Measurements from ENCODE around the gene IL17REL. TPM values are rescaled to one million over a fixed set of nuclear protein-coding genes. Genes with fewer than 3 reads are reported as not detected.

Gene IL17REL
- total RNA-seq, 3 donors from 2014 or later = 0.09 to 0.43 TPM; not detected in 1

GRCh38 chr22:49956914-49957825, 55.4 kb downstream of the IL17REL start:
- intact Hi-C loops (cut with DNase I, micrococcal nuclease) = no loop called here
- no peaks in the 10 kb centered on the region for H3K9me3 ChIP-seq
- DNase-seq (peak in 2 of 3 donors; percentile 42 to 56), ATAC-seq (no peak)
- H3K4me1 ChIP-seq (ENCODE audit: low read depth) = peaks cover 23% of the 10 kb centered on the region
- TF ChIP-seq CTCF (IDR thresholded peaks at IDR 0.05) = no peak
- H3K36me3 ChIP-seq (ENCODE audit: low read depth) = no peaks in the 10 kb centered on the region
- H3K4me3 ChIP-seq = no peak overlapping the region

- H3K4me3 ChIP-seq = no peak overlapping the region
- no peak for ATAC-seq
- H3K9me3 ChIP-seq = no peaks in the 10 kb centered on the region
- DNase-seq = peak in 1 of 3 donors; percentile 31
- TF ChIP-seq CTCF (IDR thresholded peaks at IDR 0.05) = no peak
- H3K4me1 ChIP-seq (ENCODE audit: low read depth) = peaks cover 31% of the 10 kb centered on the region
- intact Hi-C loops (cut with DNase I, micrococcal nuclease) = no loop called here
- no peaks in the 10 kb centered on the region for H3K36me3 ChIP-seq (ENCODE audit: low read depth)
Observed at GRCh38 chr22:49956418-49956770, 56.2 kb downstream of the IL17REL start.

DNA sequence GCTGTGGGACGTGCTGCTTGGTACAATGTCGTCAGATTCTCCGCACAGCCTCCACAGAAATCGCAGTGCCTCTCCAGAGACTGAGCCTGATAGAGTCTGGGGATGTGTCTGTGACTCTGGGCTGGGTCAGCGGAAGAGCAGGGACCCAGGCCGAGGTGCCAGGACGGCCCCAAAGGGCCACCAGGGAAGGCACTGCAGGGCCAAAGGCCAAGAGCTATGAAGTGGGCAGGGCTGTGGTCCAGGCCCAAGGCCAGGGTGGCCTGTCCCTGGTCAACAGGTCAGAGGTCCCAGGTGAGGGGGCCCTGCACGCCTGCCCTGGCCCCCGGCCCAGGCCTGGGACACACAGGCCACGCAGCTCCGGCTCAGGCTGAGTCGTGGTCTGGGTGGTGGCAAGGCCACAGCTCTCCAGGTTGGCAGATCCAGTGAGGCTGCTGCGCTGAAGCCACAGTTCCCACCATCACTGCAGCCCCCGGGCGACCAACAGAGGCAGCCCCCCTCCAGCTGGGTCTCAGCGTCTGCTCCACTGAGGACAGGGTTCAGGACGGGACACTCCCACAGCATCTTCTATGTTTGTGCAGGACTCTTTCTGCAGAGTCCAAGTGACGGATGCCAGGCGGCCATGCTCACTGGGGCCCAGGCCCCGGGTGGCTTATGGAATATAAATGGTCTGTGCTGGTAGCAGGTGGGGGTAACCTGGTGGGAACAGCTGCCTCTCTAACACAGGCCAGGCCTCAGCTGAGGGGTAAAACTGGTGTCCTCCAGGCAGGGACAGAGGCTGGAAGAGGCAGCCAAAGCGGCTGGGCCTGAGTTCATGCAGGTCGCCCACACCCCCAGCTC, 56.8 kb downstream of the IL17REL start:
- no peaks in the 10 kb centered on the region for H3K36me3 ChIP-seq (ENCODE audit: low read depth)
- ATAC-seq = no peak
- DNase-seq = peak in 2 of 3 donors; percentile 26 to 56
- peaks cover 32% of the 10 kb centered on the region for H3K4me1 ChIP-seq (ENCODE audit: low read depth)
- intact Hi-C loops (cut with DNase I, micrococcal nuclease) = no loop called here
- H3K9me3 ChIP-seq = no peaks in the 10 kb centered on the region
- H3K4me3 ChIP-seq = no peak overlapping the region
- no peak for TF ChIP-seq CTCF (IDR thresholded peaks at IDR 0.05)

DNA sequence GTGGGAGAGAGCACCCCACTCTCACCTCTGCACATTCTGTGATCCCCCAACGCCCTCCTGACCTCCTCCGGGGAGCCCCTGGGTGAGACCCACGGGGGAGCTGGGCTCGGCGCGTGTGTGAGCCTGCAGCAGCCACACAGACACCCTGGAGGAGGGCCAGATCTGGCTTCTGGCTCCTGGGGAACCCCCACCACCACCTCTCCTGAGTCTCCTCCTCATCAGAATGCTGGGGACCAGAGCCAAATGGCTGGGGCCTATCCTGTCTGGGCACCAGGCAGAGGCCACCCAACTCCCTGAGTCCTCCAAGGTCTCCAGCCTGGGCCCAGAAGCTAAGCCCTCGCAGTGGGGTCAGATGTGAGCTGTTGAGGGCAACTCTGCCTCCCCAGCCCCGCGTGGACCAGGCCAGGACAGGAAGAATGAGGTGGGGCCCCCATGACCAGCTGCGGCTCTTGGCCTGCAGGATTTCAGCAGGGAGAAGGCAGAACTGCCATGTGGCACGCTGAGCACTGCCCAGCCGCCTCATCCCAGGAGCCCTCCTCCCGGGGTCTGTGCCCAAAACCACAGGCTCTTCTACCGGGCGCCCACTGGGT, 57.5 kb downstream of the IL17REL start:
- intact Hi-C loops (cut with DNase I, micrococcal nuclease) = no loop called here
- DNase-seq (peak in 1 of 3 donors; percentile 52), ATAC-seq (no peak)
- Histone ChIP-seq H3K36me3 (ENCODE audit: low read depth) (no peaks in the 10 kb centered on the region), H3K9me3 (no peaks in the 10 kb centered on the region), H3K4me3 (no peak overlapping the region), H3K4me1 (ENCODE audit: low read depth) (peaks cover 36% of the 10 kb centered on the region)
- TF ChIP-seq CTCF (IDR thresholded peaks at IDR 0.05) = no peak

- ATAC-seq = no peak
- intact Hi-C loops (cut with DNase I, micrococcal nuclease) = no loop called here
- Histone ChIP-seq H3K36me3 (ENCODE audit: low read depth) (no peaks in the 10 kb centered on the region), H3K4me3 (no peak overlapping the region), H3K9me3 (no peaks in the 10 kb centered on the region), H3K4me1 (ENCODE audit: low read depth) (peaks cover 40% of the 10 kb centered on the region)
- peak in 1 of 3 donors; percentile 60 for DNase-seq
- TF ChIP-seq CTCF (IDR thresholded peaks at IDR 0.05) = no peak
Observed at GRCh38 chr22:49954354-49954753, 58.2 kb downstream of the IL17REL start.
